ENCODE data around the gene GRB10. TPM values are rescaled to one million over a fixed set of nuclear protein-coding genes. Genes with fewer than 3 reads are reported as not detected.
"Not testable (repeated sequence)": the region's sequence is repeated elsewhere in the genome, so short reads cannot be mapped to it uniquely, and the experiment has no call there.

GRB10 gene
- total RNA-seq, 2 experiments from 2014 or later = 6.3 to 6.6 TPM

GRCh38 chr7:50748472-50748871, 34.2 kb downstream of the GRB10 start:
- H3K27ac Mint-ChIP-seq = no peak overlapping the region
- POLR2A ChIA-PET = no interaction called here

DNA sequence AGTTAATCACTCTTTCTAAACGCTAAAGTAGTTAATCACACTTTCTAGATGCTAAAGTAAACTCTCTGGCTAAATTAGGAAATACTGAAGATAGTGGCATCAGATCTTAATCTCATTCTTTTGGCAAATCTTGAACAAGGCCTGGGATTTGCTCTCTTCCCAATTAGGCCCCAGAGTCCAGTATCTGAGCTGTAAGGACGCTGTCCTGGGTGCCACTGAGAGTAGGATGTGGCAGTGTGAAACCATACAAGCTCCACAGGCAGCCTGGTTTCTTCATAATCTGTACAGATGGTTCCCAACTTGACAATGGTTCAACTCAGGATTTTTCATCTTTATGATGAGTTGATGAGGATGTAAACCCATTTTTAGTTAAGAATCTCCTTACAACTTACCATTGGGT, 36.9 kb downstream of the GRB10 start:
- H3K27me3 Mint-ChIP-seq (ENCODE audit: low read depth) = no peaks in the 10 kb centered on the region
- DNase-seq = no peak
- H3K4me1 Mint-ChIP-seq (ENCODE audit: low read depth) = peaks cover 6% of the 10 kb centered on the region
- ChIA-PET CTCF (no interaction called here), POLR2A (no interaction called here)
- no peaks in the 10 kb centered on the region for H3K9me3 Mint-ChIP-seq (ENCODE audit: insufficient read depth)
- H3K27ac Mint-ChIP-seq = no peak overlapping the region
- H3K36me3 Mint-ChIP-seq (ENCODE audit: low read depth) = no peaks in the 10 kb centered on the region
- H3K4me3 Mint-ChIP-seq = no peak overlapping the region
- no peak for ATAC-seq

More at GRCh38 chr7:50748472-50748871, 34.2 kb downstream of the GRB10 start:
- Mint-ChIP-seq H3K4me1 (ENCODE audit: low read depth) (peaks cover 4% of the 10 kb centered on the region), H3K9me3 (ENCODE audit: insufficient read depth) (no peaks in the 10 kb centered on the region), H3K4me3 (no peak overlapping the region), H3K27me3 (ENCODE audit: low read depth) (no peaks in the 10 kb centered on the region), H3K36me3 (ENCODE audit: low read depth) (no peaks in the 10 kb centered on the region)
- ATAC-seq = no peak
- DNase-seq = no peak
- CTCF ChIA-PET = no interaction called here

DNA sequence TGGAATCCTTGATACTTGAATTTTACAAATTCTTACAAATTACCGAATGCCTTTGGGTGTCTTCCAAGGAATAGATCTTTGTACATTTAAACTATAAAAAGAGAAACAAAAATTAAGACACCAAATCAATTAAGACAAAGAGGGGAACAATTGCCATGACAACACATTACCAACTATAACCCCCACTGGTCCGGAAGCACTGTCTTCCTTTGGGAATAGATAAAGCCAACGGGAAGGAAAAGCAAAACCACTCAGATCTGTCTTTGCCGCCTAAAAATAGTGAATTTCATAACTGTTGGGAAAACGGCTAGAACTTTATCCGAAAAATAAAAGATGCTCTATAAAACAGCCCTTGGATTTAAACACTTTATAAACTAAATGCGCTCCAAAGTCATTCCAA, 37.4 kb downstream of the GRB10 start:
- Mint-ChIP-seq H3K36me3 (ENCODE audit: low read depth) (no peaks in the 10 kb centered on the region), H3K4me1 (ENCODE audit: low read depth) (peaks cover 11% of the 10 kb centered on the region), H3K9me3 (ENCODE audit: insufficient read depth) (no peaks in the 10 kb centered on the region), H3K27ac (no peak overlapping the region), H3K4me3 (no peak overlapping the region), H3K27me3 (ENCODE audit: low read depth) (no peaks in the 10 kb centered on the region)
- ATAC-seq (no peak), DNase-seq (no peak)
- ChIA-PET CTCF (no interaction called here), POLR2A (no interaction called here)

- H3K27me3 Mint-ChIP-seq (ENCODE audit: low read depth) = no peaks in the 10 kb centered on the region
- ATAC-seq (no peak), DNase-seq (no peak)
- peaks cover 2% of the 10 kb centered on the region for H3K36me3 Mint-ChIP-seq (ENCODE audit: low read depth)
- H3K27ac Mint-ChIP-seq = no peak overlapping the region
- CTCF ChIA-PET = no interaction called here
- no peak overlapping the region for H3K4me3 Mint-ChIP-seq
- POLR2A ChIA-PET = no interaction called here
- no peaks in the 10 kb centered on the region for H3K9me3 Mint-ChIP-seq (ENCODE audit: insufficient read depth)
- H3K4me1 Mint-ChIP-seq (ENCODE audit: low read depth) = peaks cover 24% of the 10 kb centered on the region
Measured at GRCh38 chr7:50743893-50744292, 38.8 kb downstream of the GRB10 start.

- ChIA-PET CTCF (no interaction called here), POLR2A (no interaction called here)
- Mint-ChIP-seq H3K4me3 (no peak overlapping the region), H3K36me3 (ENCODE audit: low read depth) (peaks cover 2% of the 10 kb centered on the region), H3K9me3 (ENCODE audit: insufficient read depth) (no peaks in the 10 kb centered on the region), H3K27me3 (ENCODE audit: low read depth) (no peaks in the 10 kb centered on the region), H3K4me1 (ENCODE audit: low read depth) (peaks cover 25% of the 10 kb centered on the region), H3K27ac (no peak overlapping the region)
- ATAC-seq = no peak
- DNase-seq = no peak
Measured at GRCh38 chr7:50743016-50743415, 39.7 kb downstream of the GRB10 start.

- ChIA-PET POLR2A (no interaction called here), CTCF (no interaction called here)
- DNase-seq (no peak), ATAC-seq (no peak)
- Mint-ChIP-seq H3K36me3 (ENCODE audit: low read depth) (peaks cover 2% of the 10 kb centered on the region), H3K4me3 (no peak overlapping the region), H3K4me1 (ENCODE audit: low read depth) (peaks cover 25% of the 10 kb centered on the region), H3K27ac (no peak overlapping the region), H3K9me3 (ENCODE audit: insufficient read depth) (no peaks in the 10 kb centered on the region), H3K27me3 (ENCODE audit: low read depth) (no peaks in the 10 kb centered on the region)
Measured at GRCh38 chr7:50742401-50742800, 40.3 kb downstream of the GRB10 start.

DNA sequence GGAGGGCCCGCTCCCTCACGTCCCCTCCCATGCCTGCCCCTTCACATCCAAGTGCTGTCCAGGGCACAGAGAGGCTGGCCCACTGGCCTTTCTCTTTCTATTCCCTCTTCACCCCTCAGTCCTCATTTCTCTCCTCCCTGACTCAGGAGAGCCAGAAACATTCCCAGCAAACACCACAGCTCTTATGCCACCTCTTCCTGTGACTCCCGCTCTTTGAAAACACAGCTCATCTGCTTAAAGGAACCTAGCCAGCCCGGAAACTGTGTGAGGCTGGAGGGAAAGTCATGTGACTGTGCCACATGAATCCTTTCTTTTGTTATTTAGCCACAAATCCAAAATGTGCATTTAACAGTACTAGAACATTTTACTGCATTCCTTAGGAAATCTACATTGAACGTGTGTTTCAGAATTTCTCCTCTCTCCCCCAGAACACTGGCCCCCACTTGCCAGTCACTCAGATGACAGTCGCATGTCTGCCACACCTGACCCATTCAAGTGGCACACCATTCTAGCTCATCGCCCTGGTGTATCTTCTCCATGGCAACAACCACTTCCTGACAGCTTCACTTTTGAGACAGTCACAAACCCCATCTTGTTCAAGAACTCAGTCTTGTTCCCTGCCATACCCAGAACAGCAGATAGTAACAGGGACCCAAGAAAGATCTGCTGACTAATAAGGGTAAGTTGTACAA, 42.8 kb downstream of the GRB10 start:
- Mint-ChIP-seq H3K27ac (peak overlapping the region; percentile 89), H3K9me3 (ENCODE audit: insufficient read depth) (no peaks in the 10 kb centered on the region), H3K36me3 (ENCODE audit: low read depth) (peaks cover 2% of the 10 kb centered on the region), H3K4me1 (ENCODE audit: low read depth) (peaks cover 33% of the 10 kb centered on the region), H3K4me3 (peak overlapping the region; percentile 53), H3K27me3 (ENCODE audit: low read depth) (no peaks in the 10 kb centered on the region)
- CTCF ChIA-PET = interaction anchor here (0.8 to 1.7 kb wide), 4 partner anchors 10 to 332 kb away, joined by 3 to 5 read pairs (median 4); no protein-coding TSS in a partner anchor
- POLR2A ChIA-PET = no interaction called here
- peak; percentile 99 for ATAC-seq
- DNase-seq = peak; percentile 88

- Mint-ChIP-seq H3K27me3 (ENCODE audit: low read depth) (no peaks in the 10 kb centered on the region), H3K9me3 (ENCODE audit: insufficient read depth) (no peaks in the 10 kb centered on the region), H3K4me3 (no peak overlapping the region), H3K27ac (peak overlapping the region; percentile 89), H3K36me3 (ENCODE audit: low read depth) (peaks cover 2% of the 10 kb centered on the region), H3K4me1 (ENCODE audit: low read depth) (peaks cover 36% of the 10 kb centered on the region)
- DNase-seq = no peak
- CTCF ChIA-PET = interaction anchor here (1.0 kb wide), 1 partner anchor 333 kb away, joined by 3 read pairs; no protein-coding TSS in a partner anchor
- POLR2A ChIA-PET = interaction anchor here (0.7 kb wide), 1 partner anchor 487 kb away, joined by 3 read pairs; no protein-coding TSS in a partner anchor
- ATAC-seq = no peak
Measured at GRCh38 chr7:50738932-50739331, 43.8 kb downstream of the GRB10 start.

DNA sequence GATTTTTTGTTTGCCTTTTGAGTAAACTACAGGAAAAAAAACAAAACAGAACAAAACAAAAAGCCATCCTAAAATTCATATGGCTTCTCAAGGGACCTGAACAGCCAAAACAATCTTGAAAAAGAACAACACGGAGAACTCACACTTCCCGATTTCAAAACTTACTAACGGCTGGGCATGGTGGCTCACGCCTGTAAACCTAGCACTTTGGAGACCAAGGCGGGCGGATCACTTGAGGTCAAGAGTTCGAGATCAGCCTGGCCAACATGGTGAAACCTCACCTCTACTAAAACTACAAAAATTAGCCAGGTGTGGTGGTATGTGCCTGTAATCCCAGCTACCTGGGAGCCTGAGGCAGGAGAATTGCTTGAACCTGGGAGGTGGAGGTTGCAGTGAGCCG, 46.9 kb downstream of the GRB10 start:
- H3K9me3 Mint-ChIP-seq (ENCODE audit: insufficient read depth); H3K36me3 Mint-ChIP-seq (ENCODE audit: low read depth); H3K27ac Mint-ChIP-seq; ATAC-seq; DNase-seq; H3K27me3 Mint-ChIP-seq (ENCODE audit: low read depth); POLR2A ChIA-PET; CTCF ChIA-PET; H3K4me3 Mint-ChIP-seq: not testable (repeated sequence)
- peaks cover 30% of the 10 kb centered on the region for H3K4me1 Mint-ChIP-seq (ENCODE audit: low read depth)

- ATAC-seq = no peak
- no peak for DNase-seq
- ChIA-PET CTCF (no interaction called here), POLR2A (no interaction called here)
- Mint-ChIP-seq H3K4me1 (ENCODE audit: low read depth) (peaks cover 25% of the 10 kb centered on the region), H3K27ac (peak overlapping the region; percentile 3), H3K27me3 (ENCODE audit: low read depth) (no peaks in the 10 kb centered on the region), H3K36me3 (ENCODE audit: low read depth) (peaks cover 2% of the 10 kb centered on the region), H3K9me3 (ENCODE audit: insufficient read depth) (no peaks in the 10 kb centered on the region), H3K4me3 (no peak overlapping the region)
Measured at GRCh38 chr7:50735333-50735732, 47.4 kb downstream of the GRB10 start.

DNA sequence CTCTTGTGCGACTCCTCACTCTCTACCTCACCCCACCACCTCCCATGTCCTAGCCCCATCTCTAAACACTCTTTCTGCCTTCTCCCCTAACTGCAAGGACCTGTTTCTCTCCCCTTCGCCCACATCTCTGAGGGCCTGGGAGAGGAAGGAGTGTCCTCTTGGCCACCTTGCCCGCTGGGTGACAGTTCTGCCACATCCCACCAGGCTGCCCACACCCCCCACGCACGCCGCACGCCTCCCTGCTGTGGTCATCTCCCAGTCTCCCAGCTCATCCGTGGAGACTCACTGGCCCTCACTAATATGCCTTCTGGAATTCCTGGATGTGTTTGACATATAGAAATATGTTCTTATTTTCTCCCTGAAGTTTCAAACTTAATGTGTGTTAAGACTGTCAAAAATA, 48.5 kb downstream of the GRB10 start:
- ATAC-seq (no peak), DNase-seq (no peak)
- CTCF ChIA-PET = interaction anchor here (0.5 kb wide), 1 partner anchor 407 kb away, joined by 4 read pairs; no protein-coding TSS in a partner anchor
- POLR2A ChIA-PET = no interaction called here
- Mint-ChIP-seq H3K9me3 (ENCODE audit: insufficient read depth) (no peaks in the 10 kb centered on the region), H3K4me1 (ENCODE audit: low read depth) (peaks cover 15% of the 10 kb centered on the region), H3K4me3 (no peak overlapping the region), H3K27me3 (ENCODE audit: low read depth) (no peaks in the 10 kb centered on the region), H3K27ac (no peak overlapping the region), H3K36me3 (ENCODE audit: low read depth) (peaks cover under 1% of the 10 kb centered on the region)

- DNase-seq = no peak
- Mint-ChIP-seq H3K27ac (no peak overlapping the region), H3K4me3 (no peak overlapping the region), H3K27me3 (ENCODE audit: low read depth) (no peaks in the 10 kb centered on the region), H3K4me1 (ENCODE audit: low read depth) (peaks cover 11% of the 10 kb centered on the region), H3K36me3 (ENCODE audit: low read depth) (no peaks in the 10 kb centered on the region), H3K9me3 (ENCODE audit: insufficient read depth) (no peaks in the 10 kb centered on the region)
- no peak for ATAC-seq
- POLR2A ChIA-PET = no interaction called here
- CTCF ChIA-PET = no interaction called here
Measured at GRCh38 chr7:50733552-50733951, 49.1 kb downstream of the GRB10 start.
